Activated effector memory CD4-positive, alpha-beta T cell treated with Interleukin-2 at 50 U/mL for 16 hours (primary cell): ENCODE measurements around the gene OR4F15.
"Not testable (repeated sequence)": the region's sequence is repeated elsewhere in the genome, so short reads cannot be mapped to it uniquely, and the experiment has no call there.

Experiments
- DNase-seq: peaks from one replicate; pipeline ENCODE4 v3.0.0-alpha.2; 2020

Gene OR4F15

DNA sequence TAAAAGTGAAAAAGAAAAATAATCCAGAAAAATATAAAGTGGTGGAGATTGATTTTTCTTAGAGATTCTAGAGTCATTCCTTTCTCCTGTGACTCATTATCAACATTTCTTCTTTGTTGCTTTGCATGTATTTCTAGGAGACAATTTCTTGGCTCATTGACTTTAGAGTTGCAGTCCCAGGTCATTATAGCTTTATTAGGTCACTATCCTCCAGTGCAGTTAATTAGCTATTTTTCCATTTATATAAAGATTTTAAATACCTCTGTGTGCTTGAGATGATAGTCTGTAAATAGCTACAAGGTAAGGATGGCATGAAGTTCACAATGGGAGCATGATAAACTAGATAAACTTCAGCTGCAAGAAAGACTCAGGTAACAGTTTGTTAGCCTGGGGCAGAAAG, at the start of gene OR4F15:
Gene OR4F15, plus strand, starts transcription at position 301 of the 400 bp plus-strand sequence. CDS start 5,985 bp downstream, outside the sequence.
- DNase-seq = no peak

- DNase-seq = not testable (repeated sequence)
These were observed 47.2 kb upstream of the OR4F15 start for GRCh38 chr15:101764669-101765339.

DNA sequence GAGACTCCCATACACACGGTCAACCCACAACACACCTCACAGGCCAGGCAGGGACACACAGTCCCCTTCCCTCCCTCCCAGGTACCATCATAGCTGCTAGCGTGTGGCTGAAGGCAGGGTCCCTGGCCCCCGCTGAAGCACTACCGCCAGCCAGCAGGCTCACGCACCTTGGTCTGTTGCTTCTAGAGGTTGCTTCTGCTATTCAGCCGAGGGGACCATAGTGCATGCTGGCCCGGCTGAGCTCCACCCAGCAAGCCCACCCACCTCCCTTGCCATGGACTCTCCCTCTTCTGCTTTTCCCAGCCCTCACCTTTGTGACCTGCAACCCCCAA, 46.7 kb upstream of the OR4F15 start:
- DNase-seq = not testable (repeated sequence)

DNA sequence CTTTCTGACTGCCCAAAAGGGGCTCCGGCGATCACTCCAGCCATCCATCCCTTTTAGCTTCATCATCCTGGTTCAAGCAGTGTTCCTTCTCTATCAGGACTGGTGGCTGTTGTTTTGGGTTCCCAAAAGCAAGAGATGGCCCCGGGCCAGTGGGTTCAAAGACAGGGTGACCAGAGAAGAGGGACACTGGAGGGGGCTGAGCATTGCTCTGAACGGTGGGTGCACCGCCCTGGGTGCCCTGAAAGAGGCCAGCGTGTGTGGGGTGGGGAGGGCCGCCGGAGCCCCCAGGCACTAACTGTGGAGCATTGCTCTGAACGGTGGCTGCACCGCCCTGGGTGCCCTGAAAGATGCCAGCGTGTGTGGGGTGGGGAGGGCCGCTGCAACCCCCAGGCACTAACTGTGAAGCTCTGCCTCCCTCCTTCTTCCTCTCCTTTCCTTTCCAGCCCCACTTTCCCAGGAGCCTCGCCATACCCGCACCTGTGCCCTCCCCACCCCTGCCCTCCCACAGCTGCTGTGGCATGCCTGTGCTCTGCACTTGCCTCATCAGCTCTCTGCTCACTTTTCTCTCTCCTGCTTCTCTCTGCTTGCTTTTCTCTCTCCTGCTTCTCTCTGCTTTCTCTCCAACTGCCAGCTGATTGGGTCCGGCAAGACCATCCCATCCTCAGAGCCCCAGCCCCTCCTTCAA, 46.1 kb upstream of the OR4F15 start:
- DNase-seq = no peak

- not testable (repeated sequence) for DNase-seq
These were observed 44.8 kb upstream of the OR4F15 start for GRCh38 chr15:101767083-101767640.

GRCh38 chr15:101772921-101773320, 39.1 kb upstream of the OR4F15 start:
- DNase-seq = no peak

DNA sequence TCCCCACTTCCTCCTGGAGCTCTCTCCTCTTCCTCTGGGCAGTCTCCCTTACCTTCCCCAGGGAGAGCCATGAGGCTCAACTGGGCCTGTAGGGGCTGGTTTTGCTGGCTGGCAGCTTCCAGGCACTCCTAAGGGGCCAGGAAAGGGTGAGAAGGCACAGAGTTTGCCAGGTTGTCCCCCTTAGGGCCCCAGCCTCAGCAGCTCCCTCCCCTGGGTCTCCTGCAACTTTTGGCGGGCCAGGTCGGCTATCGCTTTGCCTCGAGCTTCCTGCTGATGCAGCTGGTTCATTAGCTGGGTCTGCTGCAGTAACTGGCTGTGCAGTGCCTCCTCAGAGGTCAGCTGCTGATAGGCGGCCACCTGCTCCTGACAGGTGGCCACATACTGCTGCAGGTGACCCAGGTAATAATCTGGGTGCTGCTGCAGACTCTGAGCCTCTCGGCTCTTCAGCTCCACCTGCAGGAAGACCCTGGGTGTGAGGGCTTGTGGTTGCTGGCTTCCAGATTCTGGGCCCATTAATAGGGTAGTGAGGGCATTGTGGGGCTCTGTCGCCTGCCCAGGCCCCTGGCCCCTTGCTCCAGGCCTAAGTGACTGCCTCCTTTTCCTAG, 38.4 kb upstream of the OR4F15 start:
- no peak for DNase-seq

DNA sequence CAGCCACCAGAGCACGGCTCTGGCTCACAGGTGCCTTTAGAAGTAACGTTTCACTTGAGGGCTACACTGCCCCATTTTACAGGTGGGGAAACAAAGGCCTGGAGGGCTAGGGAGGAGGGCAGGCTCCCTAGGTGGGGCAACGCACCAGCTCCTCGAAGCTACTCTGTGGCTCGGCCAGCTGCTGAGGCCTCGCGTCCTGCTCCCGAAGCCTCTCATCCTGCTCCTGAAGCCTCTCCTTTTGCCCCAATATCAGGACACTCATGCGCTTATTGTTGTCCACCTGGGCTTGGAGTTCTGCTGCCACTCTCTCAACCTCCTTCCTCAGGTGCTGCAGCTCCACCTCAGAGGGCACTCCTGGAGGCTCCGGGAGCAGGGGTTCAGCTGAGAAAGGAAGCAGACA, 36.9 kb upstream of the OR4F15 start:
- no peak for DNase-seq

- DNase-seq = not testable (repeated sequence)
These were observed 33.4 kb upstream of the OR4F15 start for GRCh38 chr15:101778576-101778975.

GRCh38 chr15:101780225-101780624, 31.8 kb upstream of the OR4F15 start:
- not testable (repeated sequence) for DNase-seq

GRCh38 chr15:101781928-101782327, 30.1 kb upstream of the OR4F15 start:
- DNase-seq = no peak

DNA sequence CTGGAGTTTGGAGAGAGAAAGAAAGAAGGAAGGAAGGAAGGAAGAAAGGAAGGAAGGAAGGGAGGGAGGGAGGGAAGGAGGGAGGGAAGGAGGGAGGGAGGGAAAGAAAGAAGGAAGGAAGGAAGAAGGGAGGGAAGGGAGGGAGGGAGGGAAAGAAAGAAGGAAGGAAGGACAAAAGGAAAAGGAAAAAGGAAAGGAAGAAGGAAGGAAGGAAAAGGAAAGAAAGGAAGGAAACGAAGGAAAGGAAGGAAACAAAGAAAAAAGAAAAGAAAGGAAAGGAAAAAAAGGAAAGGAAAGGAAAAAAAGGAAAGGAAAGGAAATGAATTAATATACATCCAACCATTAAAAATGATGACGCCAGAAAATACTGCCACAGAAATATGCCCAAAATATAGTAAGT, 27.4 kb upstream of the OR4F15 start:
- DNase-seq = no peak

DNA sequence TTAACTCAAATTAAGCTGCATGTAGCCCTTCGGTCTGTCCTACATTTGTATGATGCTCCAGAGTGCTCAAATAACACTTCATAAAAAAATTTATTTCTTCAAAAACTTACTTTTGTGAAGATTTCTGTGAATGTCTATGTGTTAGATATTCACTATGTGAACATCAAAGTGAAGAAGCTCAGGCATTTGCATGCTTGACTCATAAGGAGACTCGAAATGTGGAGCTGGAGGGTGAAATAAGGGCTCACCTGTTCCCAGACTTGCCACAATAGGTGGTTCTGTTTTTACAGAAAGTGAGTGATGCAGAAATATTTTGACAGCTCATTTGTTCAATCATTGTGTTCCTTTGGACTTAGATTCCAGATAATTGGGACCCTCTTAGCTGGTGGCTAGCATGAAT, 25.6 kb upstream of the OR4F15 start:
- DNase-seq = not testable (repeated sequence)

DNA sequence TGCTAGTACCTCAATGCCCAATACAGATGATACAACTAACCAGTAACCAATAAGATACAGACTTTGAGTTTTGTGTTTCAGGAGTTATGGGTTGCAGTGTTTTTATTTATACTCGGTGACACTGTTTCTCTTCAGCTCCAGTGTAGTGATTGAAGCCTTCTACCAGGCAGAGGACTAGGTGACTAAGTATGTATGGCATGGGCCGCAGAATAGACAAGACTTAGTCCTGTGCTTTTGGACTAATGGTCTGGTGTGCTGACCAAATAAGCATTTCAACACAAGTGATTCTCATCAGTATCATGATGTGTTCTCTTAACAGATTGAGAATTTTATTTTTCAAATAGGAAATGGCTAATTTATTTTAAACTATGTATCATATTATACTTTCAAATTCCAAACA, 24.0 kb upstream of the OR4F15 start:
- not testable (repeated sequence) for DNase-seq

DNA sequence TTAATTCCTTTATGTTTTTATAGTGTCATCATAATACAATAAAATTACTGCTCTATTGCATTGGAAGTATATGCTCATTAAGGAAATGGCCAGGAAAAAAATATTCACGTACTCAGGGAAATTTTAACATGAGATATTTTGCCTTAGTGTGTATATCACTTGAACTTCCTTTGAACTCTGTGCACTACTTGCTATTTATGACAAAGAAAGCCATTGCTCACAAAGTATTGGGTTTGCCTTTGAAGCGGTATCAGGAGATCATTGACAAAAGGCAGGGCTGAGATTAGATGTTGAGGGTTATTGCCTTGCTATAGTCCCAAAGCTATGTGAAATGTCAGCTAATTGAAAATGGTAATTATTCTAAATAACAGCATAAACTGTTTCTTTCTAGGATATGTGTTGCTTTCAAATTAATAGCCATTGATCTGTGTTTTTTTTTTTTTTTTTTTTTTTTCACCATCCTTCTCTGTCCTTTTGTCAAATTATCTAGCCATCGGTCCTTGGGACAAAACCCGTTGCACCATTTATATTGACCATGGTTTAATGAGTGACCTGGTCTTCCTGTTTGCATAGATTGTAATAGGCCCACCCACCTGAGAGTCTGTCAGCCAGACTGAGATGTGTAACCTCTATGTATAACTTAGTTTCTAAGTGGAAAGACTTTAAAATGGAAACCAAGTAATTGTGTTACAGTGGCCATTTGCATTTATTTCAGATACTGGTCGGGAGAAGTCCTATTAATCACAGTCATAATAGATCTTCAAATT, 23.3 kb upstream of the OR4F15 start:
- DNase-seq = not testable (repeated sequence)

- not testable (repeated sequence) for DNase-seq
These were observed 21.3 kb upstream of the OR4F15 start for GRCh38 chr15:101790748-101791147.

DNA sequence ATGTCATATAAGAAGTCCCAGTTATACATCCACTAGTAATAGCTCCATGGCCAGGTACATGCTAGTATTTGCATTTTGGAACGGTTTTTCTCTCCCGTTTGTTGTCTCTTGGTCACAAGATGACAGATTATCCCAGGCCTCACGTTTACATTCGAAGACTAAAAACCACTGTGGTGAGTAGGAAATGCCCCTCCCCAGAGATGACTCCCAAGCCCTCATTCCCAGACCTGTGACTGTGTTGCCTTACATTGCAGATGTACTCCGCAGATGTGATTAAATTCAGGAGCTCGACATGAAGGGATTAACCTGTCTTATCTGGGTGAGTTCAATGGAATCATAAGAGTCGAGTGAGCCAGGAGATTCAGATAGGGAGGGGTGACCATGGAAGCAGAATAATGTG, 18.0 kb upstream of the OR4F15 start:
- DNase-seq = not testable (repeated sequence)

DNA sequence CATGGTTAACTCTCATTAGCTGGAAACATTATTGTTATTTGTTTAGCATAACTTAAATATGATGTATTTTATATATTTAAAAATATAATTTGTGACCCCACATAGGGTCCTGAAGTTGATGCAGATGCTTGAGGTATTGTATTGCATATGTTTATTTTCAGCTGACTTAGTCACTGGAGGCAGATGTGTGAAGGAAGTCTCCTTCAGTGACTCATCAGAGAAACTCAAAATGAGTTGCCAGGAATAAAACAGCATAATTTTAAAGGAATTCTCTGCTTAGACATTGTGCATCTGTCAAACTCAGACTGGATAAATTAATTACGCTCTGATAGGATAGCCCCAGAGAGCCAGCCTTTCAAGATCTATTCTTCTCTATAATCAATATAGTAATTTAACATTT, 16.5 kb upstream of the OR4F15 start:
- DNase-seq = no peak

- no peak for DNase-seq
These were observed 12.3 kb upstream of the OR4F15 start for GRCh38 chr15:101799665-101800064.

GRCh38 chr15:101801048-101801447, 11.0 kb upstream of the OR4F15 start:
- DNase-seq = no peak

DNA sequence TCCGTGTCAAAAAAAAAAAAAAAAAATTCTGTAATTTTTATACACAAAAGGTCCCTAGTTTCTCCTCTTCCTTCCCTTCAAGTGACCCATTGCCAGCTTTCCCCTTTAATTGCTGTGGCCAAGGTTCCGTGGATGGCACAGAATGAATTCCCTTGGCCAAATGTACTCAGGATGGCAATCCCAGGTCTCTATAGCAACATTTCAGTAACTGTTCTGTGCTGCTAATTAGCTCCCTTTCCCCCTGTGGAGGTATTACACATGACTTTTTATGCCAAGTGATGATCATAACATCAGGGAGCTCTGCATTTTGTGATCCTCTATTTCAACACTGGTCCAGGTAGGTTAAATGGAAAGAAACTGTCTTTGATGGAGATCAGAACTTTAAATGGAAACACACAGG, 8.8 kb upstream of the OR4F15 start, which contains the start of gene OR4F6:
Gene OR4F6, plus strand, starts transcription at position 301 of the 400 bp plus-strand sequence. CDS start 2,211 bp downstream, outside the sequence.
- no peak for DNase-seq

- DNase-seq = no peak
These were observed 8.3 kb upstream of the OR4F15 start for GRCh38 chr15:101803676-101804075.

- DNase-seq = no peak
These were observed 7.6 kb upstream of the OR4F15 start for GRCh38 chr15:101804375-101804774.
